ACC112 (cell line): ENCODE measurements around the gene LENG1.
"Not testable (repeated sequence)": the region's sequence is repeated elsewhere in the genome, so short reads cannot be mapped to it uniquely, and the experiment has no call there.

Experiments
- H2AFZ ChIP-seq: fragments of 200-600 bp; sonication (generic); one replicate; pipeline ENCODE4 v1.6.0; 2017; ENCODE audit warnings: antibody characterized with exemption, low read length; ENCODE audit not compliant: unreplicated experiment
- H3K27ac ChIP-seq: fragments of 200-600 bp; sonication (generic); 2 replicates; pipeline ENCODE4 v1.5.1; 2014; ENCODE audit warnings: low read depth, mild to moderate bottlenecking, antibody characterized with exemption, low read length, moderate library complexity
- H3K27me3 ChIP-seq: fragments of 200-600 bp; sonication (generic); 2 replicates; pipeline ENCODE4 v1.6.1; 2014; ENCODE audit warnings: mild to moderate bottlenecking, antibody characterized with exemption, low read length, moderate library complexity, mixed read lengths; ENCODE audit not compliant: insufficient read depth
- H3K36me3 ChIP-seq: fragments of 200-600 bp; sonication (generic); 2 replicates; pipeline ENCODE4 v1.6.1; 2016; ENCODE audit warnings: mild to moderate bottlenecking, antibody characterized with exemption, low read length, moderate library complexity, mixed read lengths; ENCODE audit not compliant: insufficient read depth
- H3K4me1 ChIP-seq: fragments of 200-600 bp; sonication (generic); one replicate; pipeline ENCODE4 v1.6.1; 2016; ENCODE audit warnings: low read length, mixed read lengths; ENCODE audit not compliant: insufficient read depth, unreplicated experiment, control insufficient read depth
- H3K4me3 ChIP-seq: fragments of 200-600 bp; sonication (generic); 2 replicates; pipeline ENCODE4 v1.5.1; 2014; ENCODE audit warnings: mild to moderate bottlenecking, low read depth, low read length
- H3K79me2 ChIP-seq: fragments of 200-600 bp; sonication (generic); one replicate; pipeline ENCODE4 v1.6.0; 2016; ENCODE audit warnings: low read length; ENCODE audit not compliant: control insufficient read depth, unreplicated experiment, insufficient read depth

The LENG1 gene

GRCh38 chr19:54201172-54201701 is 41.7 kb upstream of the LENG1 start:
- Histone ChIP-seq H3K79me2 (peaks cover 52% of the 10 kb centered on the region), H3K27me3 (no peaks in the 10 kb centered on the region), H3K4me1 (peaks cover 31% of the 10 kb centered on the region), H3K36me3 (peaks cover 35% of the 10 kb centered on the region), H3K27ac (peak overlapping the region; percentile 89), H3K4me3 (peak overlapping the region; percentile 93), H2AFZ (no peak overlapping the region)

DNA sequence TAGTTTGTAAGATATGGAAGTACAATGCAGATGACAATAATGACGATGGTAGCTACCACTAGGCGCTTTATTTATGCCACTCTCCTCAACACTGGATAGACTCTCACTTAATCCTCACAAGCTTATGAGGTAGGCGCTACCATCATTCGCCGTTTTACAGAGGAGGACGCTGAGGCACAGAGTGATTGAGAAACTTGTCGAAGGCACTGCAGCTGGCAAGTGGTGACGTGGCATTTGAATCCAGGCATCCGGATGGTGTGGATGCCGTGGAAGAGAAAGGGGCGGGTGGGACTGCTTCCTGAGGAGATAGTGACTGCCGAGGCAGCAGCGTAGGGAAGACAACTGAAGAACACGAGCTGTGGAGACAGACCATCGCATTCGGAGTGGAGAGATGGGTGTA is 39.9 kb upstream of the LENG1 start:
- H3K36me3 ChIP-seq = peaks cover 23% of the 10 kb centered on the region

DNA sequence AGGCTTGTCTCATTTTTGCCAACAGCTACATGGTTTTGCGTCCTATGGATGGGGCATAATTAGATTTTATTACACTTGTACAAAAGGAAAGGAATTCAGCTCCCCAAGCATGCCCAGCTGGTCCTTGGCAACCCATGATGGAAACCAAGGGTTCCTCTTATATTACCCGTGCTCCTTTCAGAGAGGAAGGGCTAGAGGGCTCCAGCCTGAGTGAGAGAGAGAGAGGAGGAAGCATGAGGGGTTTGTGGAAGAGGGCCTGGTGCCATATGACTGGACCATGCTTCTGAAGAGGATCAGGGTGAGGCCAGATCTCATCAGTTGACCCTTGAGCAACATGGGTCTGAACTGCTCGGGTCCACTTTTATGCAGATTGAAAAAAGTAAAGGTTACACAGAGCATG is 37.6 kb upstream of the LENG1 start:
- peaks cover 24% of the 10 kb centered on the region for H3K79me2 ChIP-seq
- H2AFZ ChIP-seq = no peak overlapping the region
- H3K27me3 ChIP-seq = no peaks in the 10 kb centered on the region
- H3K4me3 ChIP-seq = no peak overlapping the region
- no peak overlapping the region for H3K27ac ChIP-seq
- H3K36me3 ChIP-seq = peaks cover 10% of the 10 kb centered on the region
- H3K4me1 ChIP-seq = peaks cover 11% of the 10 kb centered on the region

More for the DNA sequence above, 39.9 kb upstream of the LENG1 start:
- Histone ChIP-seq H3K4me1 (peaks cover 22% of the 10 kb centered on the region), H3K27ac (no peak overlapping the region), H3K79me2 (peaks cover 34% of the 10 kb centered on the region), H3K4me3 (no peak overlapping the region), H2AFZ (no peak overlapping the region), H3K27me3 (no peaks in the 10 kb centered on the region)

GRCh38 chr19:54196536-54196935 is 37.0 kb upstream of the LENG1 start:
- no peak overlapping the region for H2AFZ ChIP-seq
- H3K79me2 ChIP-seq = peaks cover 24% of the 10 kb centered on the region
- H3K4me1 ChIP-seq = peaks cover 8% of the 10 kb centered on the region
- H3K36me3 ChIP-seq = peaks cover 4% of the 10 kb centered on the region
- H3K27ac ChIP-seq = no peak overlapping the region
- no peak overlapping the region for H3K4me3 ChIP-seq
- H3K27me3 ChIP-seq = no peaks in the 10 kb centered on the region

DNA sequence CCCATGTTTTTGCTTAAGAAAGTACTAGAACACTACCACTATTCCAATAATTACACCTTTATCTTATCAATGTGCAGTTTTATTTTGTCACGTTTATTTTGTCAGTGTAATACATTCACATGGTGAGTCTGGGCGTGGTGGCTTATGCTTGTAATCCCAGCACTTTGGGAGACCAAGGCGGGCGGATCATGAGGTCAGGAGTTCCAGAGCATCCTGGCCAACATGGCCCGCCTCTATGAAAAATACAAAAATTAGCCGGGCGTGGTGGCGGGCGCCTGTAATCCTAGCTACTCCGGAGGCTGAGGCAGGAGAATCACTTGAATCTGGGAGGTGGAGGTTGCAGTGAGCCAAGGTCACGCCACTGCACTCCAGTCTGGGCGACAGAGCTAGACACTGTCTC is 34.9 kb upstream of the LENG1 start:
- H3K27me3 ChIP-seq, H3K36me3 ChIP-seq, H3K4me3 ChIP-seq, H3K4me1 ChIP-seq, H3K27ac ChIP-seq, H2AFZ ChIP-seq: not testable (repeated sequence)
- H3K79me2 ChIP-seq = peaks cover 18% of the 10 kb centered on the region

GRCh38 chr19:54193011-54193410 is 33.5 kb upstream of the LENG1 start:
- peaks cover 29% of the 10 kb centered on the region for H3K79me2 ChIP-seq
- peaks cover 8% of the 10 kb centered on the region for H3K4me1 ChIP-seq
- H3K36me3 ChIP-seq = no peaks in the 10 kb centered on the region
- H3K27me3 ChIP-seq = no peaks in the 10 kb centered on the region
- H3K27ac ChIP-seq = no peak overlapping the region
- no peak overlapping the region for H3K4me3 ChIP-seq
- no peak overlapping the region for H2AFZ ChIP-seq

DNA sequence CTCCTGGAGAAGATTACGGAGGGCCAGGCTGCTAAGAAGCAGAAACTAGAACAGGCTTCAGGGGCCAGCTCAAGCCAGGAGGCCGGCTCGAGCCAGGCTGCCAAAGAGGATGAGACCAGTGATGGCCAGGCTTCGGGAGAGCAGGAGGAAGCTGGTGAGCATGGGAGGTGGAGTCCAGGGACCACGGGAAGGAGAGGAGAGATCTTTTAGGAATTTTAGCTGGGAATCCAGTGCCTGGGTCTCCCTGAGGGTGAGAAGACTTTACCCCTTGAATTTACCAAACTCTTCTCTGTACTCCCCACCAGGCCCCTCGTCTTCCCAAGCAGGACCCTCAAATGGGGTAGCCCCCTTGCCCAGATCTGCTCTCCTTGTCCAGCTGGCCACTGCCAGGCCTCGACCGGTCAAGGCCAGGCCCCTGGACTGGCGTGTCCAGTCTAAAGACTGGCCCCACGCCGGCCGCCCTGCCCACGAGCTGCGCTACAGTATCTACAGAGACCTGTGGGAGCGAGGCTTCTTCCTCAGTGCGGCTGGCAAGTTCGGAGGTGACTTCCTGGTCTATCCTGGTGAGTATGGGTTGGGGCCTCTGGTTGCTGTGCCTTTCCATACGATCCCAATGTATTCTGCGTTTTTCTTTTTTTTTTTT is 32.4 kb upstream of the LENG1 start:
- Histone ChIP-seq H3K79me2 (peaks cover 38% of the 10 kb centered on the region), H3K27me3 (no peaks in the 10 kb centered on the region), H3K27ac (peak overlapping the region; percentile 99), H3K36me3 (no peaks in the 10 kb centered on the region), H2AFZ (peak overlapping the region; percentile 89), H3K4me3 (peak overlapping the region; percentile 98), H3K4me1 (peaks cover 8% of the 10 kb centered on the region)

GRCh38 chr19:54191011-54191810 is 31.7 kb upstream of the LENG1 start, which contains the start of gene TSEN34:
TSS of gene TSEN34 (plus strand) at chr19:54191308. CDS start at chr19:54191365, 57 bp downstream.
- peak within 1 kb of the TSS; percentile 99 for H3K27ac ChIP-seq
- no peaks in the 10 kb centered on the region for H3K36me3 ChIP-seq
- peak within 1 kb of the TSS; percentile 89 for H2AFZ ChIP-seq
- peak within 1 kb of the TSS; percentile 98 for H3K4me3 ChIP-seq
- H3K27me3 ChIP-seq = no peaks in the 10 kb centered on the region
- peaks cover 8% of the 10 kb centered on the region for H3K4me1 ChIP-seq
- H3K79me2 ChIP-seq = peaks cover 44% of the 10 kb centered on the region

- H3K27me3 ChIP-seq = no peaks in the 10 kb centered on the region
- peaks cover 8% of the 10 kb centered on the region for H3K4me1 ChIP-seq
- H3K27ac ChIP-seq = peak overlapping the region; percentile 99
- H3K4me3 ChIP-seq = peak overlapping the region; percentile 98
- H2AFZ ChIP-seq = peak overlapping the region; percentile 89
- peaks cover 45% of the 10 kb centered on the region for H3K79me2 ChIP-seq
- no peaks in the 10 kb centered on the region for H3K36me3 ChIP-seq
These were observed 31.0 kb upstream of the LENG1 start for GRCh38 chr19:54190503-54191010.

DNA sequence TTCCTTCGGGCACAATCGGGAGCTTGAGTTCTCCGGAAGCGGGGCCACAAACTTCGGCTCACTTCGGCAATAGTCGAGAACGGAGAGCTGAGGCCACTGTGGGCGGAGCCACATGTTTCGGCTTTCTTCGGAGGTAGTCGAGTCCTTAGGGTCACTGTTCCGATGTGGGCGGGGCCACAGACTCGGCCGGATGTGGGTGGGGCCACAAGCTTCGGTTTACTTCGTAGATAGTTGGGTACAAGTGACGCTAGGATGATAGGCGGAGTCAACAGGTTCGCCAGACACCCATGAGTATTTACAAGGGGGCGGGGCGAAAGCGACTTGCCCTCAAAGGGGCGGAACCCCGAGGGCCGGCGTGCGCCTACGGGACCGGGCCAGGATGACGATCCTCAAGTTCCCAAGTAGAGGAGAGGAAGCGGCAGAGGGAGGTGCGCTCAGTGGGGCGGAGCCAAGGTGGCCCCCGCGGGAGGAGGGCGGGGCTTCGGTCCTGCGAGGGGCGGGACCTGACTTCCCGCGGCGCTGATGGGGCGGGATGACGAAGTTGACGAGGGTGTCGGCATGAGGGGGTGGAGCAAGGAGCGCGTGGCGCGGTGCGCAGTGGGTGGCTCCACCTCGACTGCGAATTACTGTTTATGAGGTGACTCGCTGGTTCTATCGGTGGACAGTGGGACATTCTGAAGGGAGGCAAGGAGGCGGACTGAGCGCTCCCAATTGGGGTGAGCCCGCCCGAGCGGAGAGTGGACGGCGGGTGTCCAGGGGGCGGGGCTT is 30.4 kb upstream of the LENG1 start:
- H3K36me3 ChIP-seq = no peaks in the 10 kb centered on the region
- H3K4me3 ChIP-seq = peak overlapping the region; percentile 98
- H3K27me3 ChIP-seq = no peaks in the 10 kb centered on the region
- peak overlapping the region; percentile 52 for H2AFZ ChIP-seq
- H3K79me2 ChIP-seq = peaks cover 45% of the 10 kb centered on the region
- peak overlapping the region; percentile 99 for H3K27ac ChIP-seq
- H3K4me1 ChIP-seq = peaks cover 8% of the 10 kb centered on the region
